H1 (cell line): ENCODE data around the gene ZBED4. TPM values are rescaled to one million over a fixed set of nuclear protein-coding genes. Genes with fewer than 3 reads are reported as not detected.

Source experiments
- CTCF ChIA-PET: fragments of 300-600 bp; sonication (Branson Sonifier 250); formaldehyde crosslinking; loops from one replicate; lab custom pipeline; 2021; ENCODE audit not compliant: partially characterized antibody; lab: Charles Lee
- POLR2A ChIA-PET: fragments of 300-600 bp; sonication (Branson Sonifier 250); formaldehyde crosslinking; loops from one replicate; lab custom pipeline; 2021; ENCODE audit warnings: inconsistent platforms; ENCODE audit not compliant: partially characterized antibody; lab: Charles Lee
- DNase-seq, 2 experiments: peaks; one replicate each; pipeline versions ENCODE4 v3.0.0 to v3.0.0-alpha.2; 2010 to 2022; ENCODE audit warnings: low spot score in 2 of 2, low read depth in 1 of 2, mixed read lengths in 1 of 2
- FAIRE-seq: peaks from 2 replicates; lab custom pipeline; 2011; peaks lifted over from hg19 to GRCh38; lab: Jason Lieb, UNC
- H2AFZ ChIP-seq: 2 replicates; pipeline ENCODE4 v1.8.1; 2012; ENCODE audit warnings: low read length, inconsistent platforms
- H2AK5ac ChIP-seq: 2 replicates; pipeline ENCODE4 v1.6.1; 2013; ENCODE audit warnings: low read depth, low read length
- H2BK120ac ChIP-seq: replicated peaks from 2 replicates; pipeline ENCODE3; 2013; ENCODE audit warnings: low read depth, low read length, inconsistent platforms
- H2BK12ac ChIP-seq: 2 replicates; pipeline ENCODE4 v1.6.1; 2013; ENCODE audit warnings: low read depth, low read length
- H2BK15ac ChIP-seq: 2 replicates; pipeline ENCODE4 v1.6.1; 2013; ENCODE audit warnings: low read length
- H2BK20ac ChIP-seq: 2 replicates; pipeline ENCODE4 v1.6.1; 2013; ENCODE audit warnings: low read length
- H2BK5ac ChIP-seq: 2 replicates; pipeline ENCODE4 v1.6.1; 2013; ENCODE audit warnings: low read depth, low read length
- H3K14ac ChIP-seq: 2 replicates; pipeline ENCODE4 v1.6.1; 2013; ENCODE audit warnings: inconsistent platforms; ENCODE audit not compliant: insufficient read length
- H3K18ac ChIP-seq: 2 replicates; pipeline ENCODE4 v1.6.1; 2013; ENCODE audit warnings: low read length; ENCODE audit errors: extremely low read depth
- H3K23ac ChIP-seq: 2 replicates; pipeline ENCODE4 v1.6.1; 2013; ENCODE audit warnings: inconsistent platforms; ENCODE audit not compliant: insufficient read length
- H3K23me2 ChIP-seq: 2 replicates; pipeline ENCODE4 v1.6.1; 2013; ENCODE audit warnings: low read depth, low read length
- H3K27ac ChIP-seq: 2 replicates; pipeline ENCODE4 v1.6.1; 2011; ENCODE audit warnings: low read depth, low read length, inconsistent platforms
- H3K27me3 ChIP-seq, 4 experiments: replicated peaks in 1 of 4; 1 replicate in 1 of 4; 2 replicates in 3 of 4; pipeline versions ENCODE4 v1.6.1 to v1.8.1; 2011 to 2013; ENCODE audit warnings: low read length in 3 of 4, mild to moderate bottlenecking in 3 of 4, inconsistent platforms in 2 of 4, mixed read lengths in 2 of 4, moderate library complexity in 1 of 4; ENCODE audit not compliant: control insufficient read depth in 3 of 4, insufficient read depth in 3 of 4; ENCODE audit errors: extremely low read depth in 1 of 4
- H3K36me3 ChIP-seq, 4 experiments: 2 replicates each; pipeline versions ENCODE4 v1.6.1 to v1.8.1; 2011 to 2013; ENCODE audit warnings: mild to moderate bottlenecking in 4 of 4, low read length in 3 of 4, moderate library complexity in 2 of 4, control low read depth in 1 of 4, inconsistent platforms in 1 of 4; ENCODE audit not compliant: insufficient read depth in 4 of 4, control insufficient read depth in 2 of 4
- H3K4ac ChIP-seq: replicated peaks from 2 replicates; pipeline ENCODE3; 2013; ENCODE audit warnings: low read length, low read depth, mixed read lengths, inconsistent platforms; ENCODE audit not compliant: insufficient read length
- H3K4me1 ChIP-seq, 4 experiments: replicated peaks in 1 of 4; 1 replicate in 1 of 4; 2 replicates in 3 of 4; pipeline versions ENCODE4 v1.6.1 to v1.8.1; 2011 to 2013; ENCODE audit warnings: low read length in 3 of 4, inconsistent platforms in 2 of 4, mixed read lengths in 1 of 4; ENCODE audit not compliant: insufficient read depth in 4 of 4, control insufficient read depth in 3 of 4
- H3K4me2 ChIP-seq, 2 experiments: 2 replicates each; pipeline versions ENCODE4 v1.6.1 to v1.8.1; 2011 to 2013; ENCODE audit warnings: low read depth in 2 of 2, low read length in 2 of 2, control low read depth in 1 of 2, inconsistent platforms in 1 of 2, mild to moderate bottlenecking in 1 of 2; ENCODE audit not compliant: insufficient read depth in 1 of 2
- H3K4me3 ChIP-seq, 4 experiments: fragments of 200-600, 300-600 bp in 1 of 4; sonication (generic), shearing (Covaris generic), sonication (Bioruptor Twin) in 1 of 4; 2 replicates each; pipeline versions ENCODE4 v1.5.1 to v1.8.1; 2011 to 2016; ENCODE audit warnings: low read length in 4 of 4, low read depth in 3 of 4, control low read depth in 2 of 4, inconsistent platforms in 2 of 4, mild to moderate bottlenecking in 2 of 4, mixed read lengths in 1 of 4, moderate library complexity in 1 of 4; ENCODE audit not compliant: insufficient read depth in 2 of 4; ENCODE audit errors: extremely low read depth in 1 of 4
- H3K56ac ChIP-seq: replicated peaks from 2 replicates; pipeline ENCODE3; 2013; ENCODE audit warnings: low read depth, mild to moderate bottlenecking, mixed read lengths, low read length, inconsistent platforms; ENCODE audit not compliant: insufficient read length
- H3K79me1 ChIP-seq: 2 replicates; pipeline ENCODE4 v1.6.1; 2013; ENCODE audit warnings: low read depth, low read length, control low read depth
- H3K79me2 ChIP-seq, 2 experiments: 2 replicates each; pipeline versions ENCODE4 v1.6.1 to v1.8.1; 2012 to 2013; ENCODE audit warnings: low read length in 2 of 2, mild to moderate bottlenecking in 2 of 2, inconsistent platforms in 1 of 2; ENCODE audit not compliant: insufficient read depth in 2 of 2, control insufficient read depth in 1 of 2
- H3K9ac ChIP-seq, 4 experiments: replicated peaks in 1 of 4; 1 replicate in 1 of 4; 2 replicates in 3 of 4; pipeline versions ENCODE4 v1.6.1 to v1.8.1; 2011 to 2013; ENCODE audit warnings: low read depth in 3 of 4, low read length in 3 of 4, control low read depth in 2 of 4, mild to moderate bottlenecking in 2 of 4, moderate library complexity in 2 of 4, inconsistent platforms in 1 of 4; ENCODE audit errors: extremely low read depth in 1 of 4
- H3K9me3 ChIP-seq, 2 experiments: 2 replicates each; pipeline versions ENCODE4 v1.6.1 to v1.8.1; 2012 to 2013; ENCODE audit warnings: mild to moderate bottlenecking in 2 of 2, moderate library complexity in 2 of 2, control low read depth in 1 of 2, inconsistent platforms in 1 of 2, low read depth in 1 of 2, low read length in 1 of 2, mixed read lengths in 1 of 2; ENCODE audit not compliant: insufficient read depth in 2 of 2
- H4K20me1 ChIP-seq, 2 experiments: replicated peaks in 1 of 2; 2 replicates each; pipeline versions ENCODE3 to v1.8.1; 2011 to 2013; ENCODE audit warnings: inconsistent platforms in 2 of 2, low read length in 2 of 2, mild to moderate bottlenecking in 1 of 2; ENCODE audit not compliant: insufficient read depth in 2 of 2, control insufficient read depth in 1 of 2
- H4K5ac ChIP-seq: 2 replicates; pipeline ENCODE4 v1.6.1; 2013; ENCODE audit warnings: low read length, low read depth, mixed read lengths, inconsistent platforms; ENCODE audit not compliant: insufficient read length
- H4K8ac ChIP-seq: 2 replicates; pipeline ENCODE4 v1.8.0; 2013; ENCODE audit warnings: mild to moderate bottlenecking, moderate library complexity, low read length, inconsistent platforms; ENCODE audit not compliant: insufficient read depth; ENCODE audit errors: extremely low read depth
- H4K91ac ChIP-seq: replicated peaks from 2 replicates; pipeline ENCODE3; 2013; ENCODE audit warnings: low read length, mixed read lengths, inconsistent platforms; ENCODE audit not compliant: insufficient read length
- CTBP2 ChIP-seq: IDR thresholded peaks from 2 replicates; pipeline ENCODE4 v1.7.0; 2011; ENCODE audit warnings: borderline replicate concordance, mild to moderate bottlenecking, moderate library complexity, mixed read lengths, low read length; ENCODE audit not compliant: insufficient read depth, insufficient read length
- EP300 ChIP-seq, 2 experiments: IDR thresholded peaks; 1 replicate in 1 of 2; 2 replicates in 1 of 2; pipeline ENCODE4 v1.6.1; 2011 to 2012; ENCODE audit warnings: low read depth in 2 of 2, low read length in 2 of 2, mild to moderate bottlenecking in 2 of 2, borderline replicate concordance in 1 of 2, inconsistent platforms in 1 of 2, moderate library complexity in 1 of 2
- HDAC6 ChIP-seq: IDR thresholded peaks from one replicate; pipeline ENCODE4 v1.7.1; 2012; ENCODE audit warnings: low read depth, mild to moderate bottlenecking, inconsistent platforms, low read length, moderate library complexity
- JUN ChIP-seq: IDR thresholded peaks from 2 replicates; pipeline ENCODE4 v1.6.1; 2011; ENCODE audit warnings: low read depth, mild to moderate bottlenecking, improper control_type of control experiment, low read length
- RNF2 ChIP-seq: fragments of 200-900, 300-1000 bp; sonication (generic); IDR thresholded peaks from 2 replicates; pipeline ENCODE4 v1.7.1; 2016; ENCODE audit warnings: borderline replicate concordance, low read depth, mild to moderate bottlenecking, antibody characterized with exemption, low read length; ENCODE audit not compliant: poor library complexity, severe bottlenecking; ENCODE audit errors: missing control alignments
- SAP30 ChIP-seq: fragments of 300-600 bp; sonication (generic); IDR thresholded peaks from 2 replicates; pipeline ENCODE4 v1.7.1; 2012; ENCODE audit warnings: low read length, moderate library complexity, mild to moderate bottlenecking, inconsistent platforms; ENCODE audit not compliant: insufficient read depth, insufficient replicate concordance
- SIRT6 ChIP-seq: IDR thresholded peaks from one replicate; pipeline ENCODE4 v1.7.1; 2012; ENCODE audit warnings: low read length, inconsistent platforms
- SRF ChIP-seq: IDR thresholded peaks from 2 replicates; pipeline ENCODE4 v1.6.1; 2011; ENCODE audit warnings: mild to moderate bottlenecking, low read depth, low read length, moderate library complexity
- TAF7 ChIP-seq: optimal IDR thresholded peaks from 2 replicates; pipeline ENCODE3; 2011; ENCODE audit warnings: low read depth, mild to moderate bottlenecking, inconsistent platforms, low read length, moderate library complexity, borderline replicate concordance
- TCF12 ChIP-seq: IDR thresholded peaks from 2 replicates; pipeline ENCODE4 v1.6.1; 2011; ENCODE audit warnings: low read depth, mild to moderate bottlenecking, low read length
- ZNF274 ChIP-seq: IDR thresholded peaks from 2 replicates; pipeline ENCODE4 v1.7.0; 2012; ENCODE audit warnings: low read length, borderline replicate concordance; ENCODE audit errors: extremely low read depth
- WGBS, 2 experiments: shearing (Covaris generic) in 1 of 2; methylation state at CpG; one replicate each; pipeline versions ENCODE4 v1.1.6 to v1.1.7; 2013 to 2015; ENCODE audit warnings: low lambda C conversion rate in 2 of 2, mixed read lengths in 2 of 2, inconsistent platforms in 1 of 2, low coverage in 1 of 2, missing lambda C conversion rate in 1 of 2; ENCODE audit not compliant: insufficient replicate concordance in 2 of 2, insufficient coverage in 1 of 2, insufficient read length in 1 of 2; ENCODE audit errors: extremely low coverage in 1 of 2, missing lambda C conversion rate in 1 of 2; 5-methylcytosine and 5-hydroxymethylcytosine counted together
- polyA plus RNA-seq, 7 experiments: library from polyadenylated mRNA; depleted of rRNA in 3 of 7; stranded (reverse) in 5 of 7; unstranded in 2 of 7; fragments of >200 nt in 5 of 7; fragments of 200-250 nt in 2 of 7; gene quantifications; 1 replicate in 5 of 7; 2 replicates in 1 of 7; 4 replicates in 1 of 7; pipeline versions ENCODE4 v1.2.1 to v1.2.3, GENCODE V29; 2011 to 2013; ENCODE audit warnings: missing spikeins in 2 of 7, mixed read lengths in 2 of 7
- total RNA-seq: library from RNA; stranded (reverse); fragmentation: NEBNext Ultra II Directional; extraction: Animal tissue kit (Norgen Biotek cat#: 25700); gene quantifications from 2 replicates; pipeline ENCODE4 v1.2.1, GENCODE V29; 2021
- TF ChIP-seq, protein P1 (sequence below): IDR thresholded peaks from 2 replicates; pipeline ENCODE4 v1.6.1; 2011; ENCODE audit warnings: low read length, improper control_type of control experiment

ZBED4 gene
- total and polyA plus RNA-seq, 2 of the 8 experiments (the other 6 are each of a cell fraction or from before 2014, with no cell fraction given): 11.0 to 28.3 TPM

DNA sequence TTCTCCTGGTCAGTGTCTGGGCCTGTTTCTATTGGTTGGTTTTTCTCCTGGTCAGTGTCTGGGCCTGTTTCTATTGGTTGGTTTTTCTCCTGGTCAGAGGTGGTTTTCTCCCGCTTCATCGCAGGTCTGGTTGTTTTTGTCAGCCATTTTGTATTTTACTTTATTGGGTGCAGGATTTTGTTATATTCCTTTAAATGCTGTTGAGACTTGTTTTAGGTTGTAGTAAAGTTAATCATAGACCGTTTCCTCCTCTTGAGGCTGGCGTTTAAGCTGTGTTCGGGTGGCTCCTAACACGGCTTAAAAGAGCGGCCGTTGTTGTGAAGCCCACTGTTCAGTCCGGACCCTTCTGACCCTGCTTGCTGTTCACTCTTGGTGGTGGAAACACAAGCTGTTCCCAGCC is 26.2 kb downstream of the ZBED4 start:
- Histone ChIP-seq H3K9ac (no peak overlapping the region), H3K4ac (no peak overlapping the region), H2AK5ac (0 out of 2 replicates have a peak overlapping the region, but pooled peaks have one; percentile 13), H3K14ac (no peak overlapping the region), H3K79me1 (peaks cover 5% of the 10 kb centered on the region), H4K91ac (no peak overlapping the region), H2BK20ac (no peak overlapping the region), H3K56ac (no peak overlapping the region), H3K23ac (no peak overlapping the region), H2AFZ (no peak overlapping the region), H3K36me3 (peaks cover 0 to 12% (median 3%) of the 10 kb centered on the region in 4 experiments; a peak in 2 of 8 replicates), H2BK120ac (no peak overlapping the region), H3K23me2 (no peaks in the 10 kb centered on the region), H3K27ac (peak overlapping the region; percentile 16; the same call in 1 of the 2 replicates), H3K4me3 (no peak overlapping the region), H3K4me2 (no peak overlapping the region), H4K5ac (no peak overlapping the region), H3K79me2 (peaks cover 0 to 65% of the 10 kb centered on the region in 2 experiments; a peak in 3 of 4 replicates), H2BK5ac (no peak overlapping the region), H4K20me1 (peaks cover 0 to 7% of the 10 kb centered on the region in 2 experiments), H3K9me3 (peaks cover 0 to 3% of the 10 kb centered on the region in 2 experiments; a peak in 1 of 4 replicates), H3K4me1 (no peaks in the 10 kb centered on the region), H3K27me3 (no peaks in the 10 kb centered on the region), H3K18ac (no peak overlapping the region; the same call in 1 of the 2 replicates), H2BK12ac (no peak overlapping the region), H4K8ac (no peak overlapping the region), H2BK15ac (no peak overlapping the region)
- DNase-seq (no peak), FAIRE-seq (no peak)
- 86% methylated on average over 9 of the region's 9 CpGs; no CpG with 5 or more reads in 1 of the 2 experiments for WGBS, 2 experiments
- ChIA-PET POLR2A (interaction anchor here (1.2 to 1.3 kb wide), 2 partner anchors 12 to 14 kb away, joined by 3 read pairs; no protein-coding TSS in a partner anchor), CTCF (no interaction called here)
- TF ChIP-seq CTBP2: no peak
- TF ChIP-seq, protein P1, sequence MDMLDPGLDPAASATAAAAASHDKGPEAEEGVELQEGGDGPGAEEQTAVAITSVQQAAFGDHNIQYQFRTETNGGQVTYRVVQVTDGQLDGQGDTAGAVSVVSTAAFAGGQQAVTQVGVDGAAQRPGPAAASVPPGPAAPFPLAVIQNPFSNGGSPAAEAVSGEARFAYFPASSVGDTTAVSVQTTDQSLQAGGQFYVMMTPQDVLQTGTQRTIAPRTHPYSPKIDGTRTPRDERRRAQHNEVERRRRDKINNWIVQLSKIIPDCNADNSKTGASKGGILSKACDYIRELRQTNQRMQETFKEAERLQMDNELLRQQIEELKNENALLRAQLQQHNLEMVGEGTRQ: no peak
- TF ChIP-seq JUN: no peak
- no peak for TF ChIP-seq TCF12
- TF ChIP-seq SIRT6: no peak
- TF ChIP-seq SAP30: no peak
- no peak for TF ChIP-seq EP300 (IDR thresholded peaks at IDR 0.05; ENCODE audit: borderline replicate concordance in 1 of 2, low read depth in 2 of 2, low read length in 2 of 2)
- TF ChIP-seq ZNF274: no peak
- no peak for TF ChIP-seq TAF7
- no peak for TF ChIP-seq RNF2
- TF ChIP-seq SRF: no peak
- TF ChIP-seq HDAC6: no peak
